GM18505 (cell line): ENCODE data around the gene NDUFS7.

Experiments
- ATAC-seq: cut with Tn5 transposase; IDR thresholded peaks from one replicate; pipeline ENCODE4 v1.9.1; 2021; ENCODE audit not compliant: unreplicated experiment
- POLR2A ChIP-seq: IDR thresholded peaks from 4 replicates; pipeline ENCODE4 v1.6.1; 2011; ENCODE audit warnings: borderline replicate concordance; ENCODE audit not compliant: insufficient read depth, insufficient read length; ENCODE audit errors: extremely low read depth

NDUFS7 gene

DNA sequence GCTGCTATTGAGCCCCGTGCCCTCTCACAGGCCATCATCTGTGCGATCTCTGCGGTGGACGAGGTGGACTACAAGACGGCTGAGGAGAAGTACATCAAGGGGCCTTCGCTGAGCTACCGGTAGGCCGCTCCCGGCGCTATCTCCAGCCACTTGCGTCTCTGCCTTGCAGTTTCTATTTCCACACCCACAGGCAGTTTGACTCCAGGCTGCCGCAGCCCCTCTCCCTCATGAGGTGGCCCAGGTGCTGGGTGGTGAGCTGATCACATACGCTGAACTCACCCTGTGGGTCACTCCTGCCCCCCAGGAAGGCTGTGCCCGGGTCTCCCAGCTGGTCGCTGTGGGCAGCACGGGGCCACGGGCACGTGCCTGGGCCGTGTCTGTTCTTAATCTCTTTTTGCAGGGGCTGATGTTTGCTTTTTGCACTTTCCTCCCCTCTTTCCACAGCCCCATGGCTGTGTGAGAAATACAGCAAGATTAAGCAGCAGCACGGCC is 10.6 kb upstream of the NDUFS7 start:
- no peak for ATAC-seq
- TF ChIP-seq POLR2A: no peak

- no peak for ATAC-seq
- no peak for TF ChIP-seq POLR2A
Observed at GRCh38 chr19:1373534-1374249, 10.0 kb upstream of the NDUFS7 start.

GRCh38 chr19:1374250-1374577 is 9.5 kb upstream of the NDUFS7 start:
- no peak for ATAC-seq
- TF ChIP-seq POLR2A: no peak

GRCh38 chr19:1376415-1376805 is 7.3 kb upstream of the NDUFS7 start:
- ATAC-seq: no peak

GRCh38 chr19:1377176-1377964 is 6.3 kb upstream of the NDUFS7 start:
- TF ChIP-seq POLR2A: peak; percentile 18
- ATAC-seq: no peak

More at GRCh38 chr19:1376415-1376805, 7.3 kb upstream of the NDUFS7 start:
- no peak for TF ChIP-seq POLR2A

- no peak for TF ChIP-seq POLR2A
- no peak for ATAC-seq
Observed at GRCh38 chr19:1377965-1378785, 5.5 kb upstream of the NDUFS7 start.

GRCh38 chr19:1379126-1379905 is 4.4 kb upstream of the NDUFS7 start:
- no peak for ATAC-seq
- TF ChIP-seq POLR2A: no peak

- ATAC-seq: no peak
- no peak for TF ChIP-seq POLR2A
Observed at GRCh38 chr19:1379961-1380489, 3.7 kb upstream of the NDUFS7 start.

- no peak for TF ChIP-seq POLR2A
- no peak for ATAC-seq
Observed at GRCh38 chr19:1382250-1382649, 1.5 kb upstream of the NDUFS7 start.

DNA sequence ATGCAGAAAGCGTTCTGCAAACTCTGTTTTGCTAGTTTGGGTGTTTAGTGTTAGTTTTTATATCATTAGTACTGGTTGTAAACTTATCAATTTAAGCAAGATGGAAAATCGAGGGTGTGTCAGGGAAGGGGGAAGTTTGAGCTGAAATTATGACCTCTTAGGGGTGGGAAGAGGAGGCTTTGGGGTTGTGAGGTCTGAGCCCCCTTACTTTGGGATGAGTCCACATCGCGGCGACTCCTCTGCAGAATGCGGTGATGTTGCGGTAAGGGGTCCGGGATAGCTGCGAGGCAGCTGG is 743 bp upstream of the NDUFS7 start:
- ATAC-seq: no peak
- no peak for TF ChIP-seq POLR2A

DNA sequence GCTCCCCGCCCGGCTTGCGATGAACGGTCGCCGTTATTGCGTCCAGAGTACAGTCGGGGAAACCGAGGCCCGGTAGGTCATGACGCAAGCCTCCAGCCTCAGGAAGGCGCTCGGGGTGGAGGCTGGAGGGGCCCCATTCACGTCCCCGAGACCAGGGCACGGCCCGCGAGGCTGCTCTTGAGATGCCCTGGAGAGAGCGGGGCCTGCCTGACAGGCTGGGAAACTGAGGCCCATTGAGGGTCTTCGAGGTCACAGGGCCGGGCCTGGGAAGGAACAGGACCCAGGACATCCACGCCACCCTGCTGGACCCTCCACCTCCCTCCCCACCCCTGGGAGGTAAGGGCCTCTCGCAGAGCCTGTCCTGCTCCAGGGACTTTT is 367 bp downstream of the NDUFS7 start:
- ATAC-seq: peak; percentile 9
- TF ChIP-seq POLR2A: no peak

DNA sequence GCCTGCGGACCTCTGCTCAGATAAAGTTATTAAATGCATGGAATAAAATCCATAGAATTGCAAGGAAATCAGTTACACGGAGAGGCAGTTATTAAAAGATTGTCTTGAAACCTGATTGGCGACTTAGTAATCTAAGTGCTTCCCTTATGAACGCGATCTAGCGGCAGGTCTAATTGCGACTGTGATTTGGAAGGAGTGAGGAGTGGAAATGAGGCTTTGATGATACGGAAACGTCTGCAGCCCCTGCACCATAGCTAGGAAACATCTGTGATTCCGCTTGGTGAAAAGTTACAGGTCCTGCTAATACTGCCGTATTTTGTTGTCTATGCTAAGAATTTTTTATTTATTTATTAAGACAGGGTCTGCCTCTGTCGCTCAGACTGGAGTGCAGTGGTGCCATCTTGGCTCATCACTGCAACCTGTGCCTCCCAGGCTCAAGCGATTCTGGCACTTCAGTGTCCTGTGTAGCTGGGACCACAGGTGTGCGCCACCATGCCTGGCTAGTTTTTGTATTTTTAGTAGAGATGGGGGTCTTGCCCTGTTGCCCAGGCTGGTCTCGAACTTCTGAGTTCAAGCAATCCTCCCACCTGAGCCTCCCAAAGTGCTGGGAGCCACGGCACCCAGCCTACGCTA is 887 bp downstream of the NDUFS7 start:
- TF ChIP-seq POLR2A: no peak
- no peak for ATAC-seq

DNA sequence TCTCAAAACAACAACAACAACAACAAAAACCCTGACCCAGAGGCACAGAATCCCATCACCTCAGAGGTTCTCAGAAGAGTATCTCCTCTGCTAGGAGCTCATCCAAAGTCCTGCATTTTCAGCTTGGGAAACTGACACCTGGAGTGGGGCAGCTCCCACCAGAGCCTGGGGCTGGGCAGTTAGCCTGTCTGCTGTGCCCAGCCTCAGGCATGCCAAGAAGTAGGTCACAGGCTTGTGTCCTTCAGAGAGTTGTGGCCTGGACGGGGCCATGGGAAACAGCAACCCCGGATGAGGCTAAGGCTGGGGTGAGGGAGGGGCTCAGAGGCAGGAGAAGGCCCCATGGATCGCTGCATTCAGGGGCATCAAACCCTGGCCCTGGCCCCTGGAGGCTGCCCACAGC is 2.1 kb downstream of the NDUFS7 start:
- TF ChIP-seq POLR2A: no peak
- no peak for ATAC-seq
